GDM1 (cell line): ENCODE measurements around the gene TBC1D2B.

Source experiments
- DNase-seq: peaks from one replicate; lab custom pipeline; 2025; lab: John Stamatoyannopoulos, UW

TBC1D2B gene

GRCh38 chr15:78077053-78077870, at the start of gene TBC1D2B:
TBC1D2B (minus strand) TSS chr15:78077711; CDS start chr15:78077652, 59 bp downstream.
- DNase-seq: peak; percentile 53

GRCh38 chr15:78125267-78125666, 47.8 kb upstream of the TBC1D2B start:
- DNase-seq: no peak

GRCh38 chr15:78120523-78120922, 43.0 kb upstream of the TBC1D2B start:
- DNase-seq: no peak

- no peak for DNase-seq
Measured at GRCh38 chr15:78112551-78112950, 35.0 kb upstream of the TBC1D2B start.

- DNase-seq: no peak
Measured at GRCh38 chr15:78111788-78112187, 34.3 kb upstream of the TBC1D2B start.

- DNase-seq: no peak
Measured at GRCh38 chr15:78110916-78111475, 33.5 kb upstream of the TBC1D2B start.

- no peak for DNase-seq
Measured at GRCh38 chr15:78110096-78110495, 32.6 kb upstream of the TBC1D2B start.

GRCh38 chr15:78109156-78109555, 31.6 kb upstream of the TBC1D2B start:
- DNase-seq: no peak

GRCh38 chr15:78108300-78109084, 31.0 kb upstream of the TBC1D2B start:
- peak; percentile 74 for DNase-seq

GRCh38 chr15:78107471-78107870, 30.0 kb upstream of the TBC1D2B start:
- no peak for DNase-seq

GRCh38 chr15:78105476-78106241, 28.1 kb upstream of the TBC1D2B start:
- no peak for DNase-seq

- no peak for DNase-seq
Measured at GRCh38 chr15:78104566-78105475, 27.3 kb upstream of the TBC1D2B start.

- no peak for DNase-seq
Measured at GRCh38 chr15:78104119-78104479, 26.6 kb upstream of the TBC1D2B start.

- DNase-seq: peak; percentile 65
Measured at GRCh38 chr15:78103406-78104118, 26.1 kb upstream of the TBC1D2B start.

GRCh38 chr15:78102741-78103140, 25.2 kb upstream of the TBC1D2B start:
- no peak for DNase-seq

GRCh38 chr15:78102211-78102610, 24.7 kb upstream of the TBC1D2B start:
- DNase-seq: no peak

GRCh38 chr15:78101423-78102105, 24.1 kb upstream of the TBC1D2B start:
- DNase-seq: no peak

- DNase-seq: no peak
Measured at GRCh38 chr15:78100886-78101285, 23.4 kb upstream of the TBC1D2B start.

- DNase-seq: no peak
Measured at GRCh38 chr15:78098131-78098755, 20.7 kb upstream of the TBC1D2B start.
